ENCODE results near the gene TMEM220. TPM values are rescaled to one million over a fixed set of nuclear protein-coding genes. Genes with fewer than 3 reads are reported as not detected.

The TMEM220 gene
- total and polyA plus RNA-seq, 9 of the 15 experiments (the other 6 are each of a cell fraction or from before 2014, with no cell fraction given) = not detected

- H3K4me3 ChIP-seq = no peak overlapping the region
- CTCF ChIA-PET (ENCODE audit: low intra/inter-chr PET ratio) = no interaction called here
- no peaks in the 10 kb centered on the region for H4K20me1 ChIP-seq (replicated peaks; ENCODE audit: control insufficient read depth, insufficient read depth, low read length)
- 2% methylated on average over 4 of the region's 5 CpGs for WGBS (ENCODE audit: insufficient coverage, low coverage, missing lambda C conversion rate)
- ATAC-seq (no peak), DNase-seq (ENCODE audit: extremely low read depth in 1 of 4, low spot score in 3 of 4) (no peak), FAIRE-seq (no peak)
- H3K4me1 ChIP-seq (replicated peaks in 1 of 2; ENCODE audit: control insufficient read depth in 2 of 2, insufficient read depth in 2 of 2, low read length in 2 of 2) = 0 out of 5 replicates have a peak, but pooled peaks cover 0 to 3% of the 10 kb centered on the region in 2 experiments
- no TSS peak for BruUV-seq (replicated peaks)
- no peak overlapping the region for H2AFZ ChIP-seq (ENCODE audit: low read depth, low read length)
- H3K27me3 ChIP-seq (ENCODE audit: control insufficient read depth in 2 of 2, insufficient read depth in 2 of 2, low read length in 2 of 2) = no peaks in the 10 kb centered on the region
- POLR2A ChIA-PET = no interaction called here
- no peak overlapping the region for H3K27ac ChIP-seq (ENCODE audit: extremely low read depth, low read depth, low read length)
- intact Hi-C loops (cut with micrococcal nuclease) = no loop called here
- no peaks in the 10 kb centered on the region for H3K9me3 ChIP-seq (replicated peaks; ENCODE audit: control insufficient read depth, insufficient read depth, low read depth, low read length)
- in situ Hi-C loops (cut with MboI) = no loop called here
- H3K4me2 ChIP-seq (ENCODE audit: insufficient read depth, low read length) = no peak overlapping the region
- no peaks in the 10 kb centered on the region for H3K36me3 ChIP-seq (ENCODE audit: control insufficient read depth, insufficient read depth, low read length)
- H3K9ac ChIP-seq (ENCODE audit: insufficient read depth in 1 of 2, low read depth in 2 of 2, low read length in 2 of 2) = no peak overlapping the region
- no peaks in the 10 kb centered on the region for H3K79me2 ChIP-seq (ENCODE audit: control insufficient read depth, insufficient read depth, low read length)
- no peak for TF ChIP-seq HMGN3 (IDR thresholded peaks at IDR 0.05; ENCODE audit: borderline replicate concordance, extremely low read depth, insufficient read length, low read depth, low read length)
- TF ChIP-seq ZNF79 (CRISPR knock-in tag; IDR thresholded peaks at IDR 0.05; ENCODE audit: low read depth) = no peak
- no peak for TF ChIP-seq IRF2 (CRISPR knock-in tag; IDR thresholded peaks at IDR 0.05)
- TF ChIP-seq NFRKB (IDR thresholded peaks at IDR 0.05; ENCODE audit: low read depth) = no peak
- TF ChIP-seq SMC3 (conservative IDR thresholded peaks at IDR 0.05; ENCODE audit: insufficient read depth, low read depth, low read length) = no peak
- no peak for TF ChIP-seq TCF3 (CRISPR knock-in tag; IDR thresholded peaks at IDR 0.05)
- TF ChIP-seq, protein P1, sequence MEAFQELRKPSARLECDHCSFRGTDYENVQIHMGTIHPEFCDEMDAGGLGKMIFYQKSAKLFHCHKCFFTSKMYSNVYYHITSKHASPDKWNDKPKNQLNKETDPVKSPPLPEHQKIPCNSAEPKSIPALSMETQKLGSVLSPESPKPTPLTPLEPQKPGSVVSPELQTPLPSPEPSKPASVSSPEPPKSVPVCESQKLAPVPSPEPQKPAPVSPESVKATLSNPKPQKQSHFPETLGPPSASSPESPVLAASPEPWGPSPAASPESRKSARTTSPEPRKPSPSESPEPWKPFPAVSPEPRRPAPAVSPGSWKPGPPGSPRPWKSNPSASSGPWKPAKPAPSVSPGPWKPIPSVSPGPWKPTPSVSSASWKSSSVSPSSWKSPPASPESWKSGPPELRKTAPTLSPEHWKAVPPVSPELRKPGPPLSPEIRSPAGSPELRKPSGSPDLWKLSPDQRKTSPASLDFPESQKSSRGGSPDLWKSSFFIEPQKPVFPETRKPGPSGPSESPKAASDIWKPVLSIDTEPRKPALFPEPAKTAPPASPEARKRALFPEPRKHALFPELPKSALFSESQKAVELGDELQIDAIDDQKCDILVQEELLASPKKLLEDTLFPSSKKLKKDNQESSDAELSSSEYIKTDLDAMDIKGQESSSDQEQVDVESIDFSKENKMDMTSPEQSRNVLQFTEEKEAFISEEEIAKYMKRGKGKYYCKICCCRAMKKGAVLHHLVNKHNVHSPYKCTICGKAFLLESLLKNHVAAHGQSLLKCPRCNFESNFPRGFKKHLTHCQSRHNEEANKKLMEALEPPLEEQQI (IDR thresholded peaks at IDR 0.05) = no peak
- no peak for TF ChIP-seq PHF8 (IDR thresholded peaks at IDR 0.05; ENCODE audit: borderline replicate concordance, low read length)
- no peak for TF ChIP-seq RBM14 (IDR thresholded peaks at IDR 0.05; ENCODE audit: borderline replicate concordance, insufficient read depth, low read depth, low read length)
- no peak for TF ChIP-seq FUS (optimal IDR thresholded peaks at IDR 0.05; ENCODE audit: low read depth, low read length)
- TF ChIP-seq HDAC8 (tag; IDR thresholded peaks at IDR 0.05) = no peak
- H3K9me1 ChIP-seq (ENCODE audit: control insufficient read depth, insufficient read depth, low read length) = no peaks in the 10 kb centered on the region
These were observed 2.6 kb downstream of the TMEM220 start for GRCh38 chr17:10727192-10727591.

Data from K562 (cell line).